GM21786 (cell line): Measurements from ENCODE around the gene PLEKHA7.
A peak's percentile ranks its signal among the peaks of the same experiment; 100 is the strongest.
"Not testable (repeated sequence)": the region's sequence is repeated elsewhere in the genome, so short reads cannot be mapped to it uniquely, and the experiment has no call there.

Experiments used
- ATAC-seq: cut with Tn5 transposase; IDR thresholded peaks from one replicate; pipeline ENCODE4 v1.9.1; 2021; ENCODE audit not compliant: unreplicated experiment

PLEKHA7 gene

GRCh38 chr11:16911658-16912057, 102.6 kb downstream of the PLEKHA7 start:
- no peak for ATAC-seq

GRCh38 chr11:16911186-16911585, 103.0 kb downstream of the PLEKHA7 start:
- ATAC-seq = no peak

- peak; percentile 71 for ATAC-seq
These were observed 104.7 kb downstream of the PLEKHA7 start for GRCh38 chr11:16909359-16910035.

GRCh38 chr11:16905375-16905774, 108.8 kb downstream of the PLEKHA7 start:
- no peak for ATAC-seq

GRCh38 chr11:16904761-16905160, 109.5 kb downstream of the PLEKHA7 start:
- not testable (repeated sequence) for ATAC-seq

GRCh38 chr11:16902781-16903378, 111.3 kb downstream of the PLEKHA7 start:
- ATAC-seq = peak; percentile 78

- ATAC-seq = peak; percentile 75
These were observed 112.0 kb downstream of the PLEKHA7 start for GRCh38 chr11:16902182-16902581.

- ATAC-seq = no peak
These were observed 113.7 kb downstream of the PLEKHA7 start for GRCh38 chr11:16900491-16900890.

- no peak for ATAC-seq
These were observed 114.4 kb downstream of the PLEKHA7 start for GRCh38 chr11:16899708-16900303.

GRCh38 chr11:16898274-16898985, 115.8 kb downstream of the PLEKHA7 start:
- no peak for ATAC-seq

GRCh38 chr11:16897470-16898061, 116.6 kb downstream of the PLEKHA7 start:
- no peak for ATAC-seq

- ATAC-seq = no peak
These were observed 117.3 kb downstream of the PLEKHA7 start for GRCh38 chr11:16896729-16897469.

- ATAC-seq = no peak
These were observed 118.9 kb downstream of the PLEKHA7 start for GRCh38 chr11:16895306-16895705.

- ATAC-seq = no peak
These were observed 120.7 kb downstream of the PLEKHA7 start for GRCh38 chr11:16893456-16894066.

- no peak for ATAC-seq
These were observed 122.2 kb downstream of the PLEKHA7 start for GRCh38 chr11:16891964-16892363.

- ATAC-seq = no peak
These were observed 123.0 kb downstream of the PLEKHA7 start for GRCh38 chr11:16891165-16891564.

GRCh38 chr11:16890442-16890841, 123.8 kb downstream of the PLEKHA7 start:
- no peak for ATAC-seq

GRCh38 chr11:16889905-16890304, 124.3 kb downstream of the PLEKHA7 start:
- ATAC-seq = no peak

- not testable (repeated sequence) for ATAC-seq
These were observed 125.2 kb downstream of the PLEKHA7 start for GRCh38 chr11:16889010-16889409.

GRCh38 chr11:16887887-16888286, 126.3 kb downstream of the PLEKHA7 start:
- ATAC-seq = not testable (repeated sequence)
